ENCODE data around the gene PSMG1. TPM values are rescaled to one million over a fixed set of nuclear protein-coding genes. Genes with fewer than 3 reads are reported as not detected.

PSMG1 gene
- total and polyA plus RNA-seq, 2 donors (not counting 3 experiments of a cell fraction or from before 2014, with no cell fraction given) = 43.2 to 75.9 TPM

DNA sequence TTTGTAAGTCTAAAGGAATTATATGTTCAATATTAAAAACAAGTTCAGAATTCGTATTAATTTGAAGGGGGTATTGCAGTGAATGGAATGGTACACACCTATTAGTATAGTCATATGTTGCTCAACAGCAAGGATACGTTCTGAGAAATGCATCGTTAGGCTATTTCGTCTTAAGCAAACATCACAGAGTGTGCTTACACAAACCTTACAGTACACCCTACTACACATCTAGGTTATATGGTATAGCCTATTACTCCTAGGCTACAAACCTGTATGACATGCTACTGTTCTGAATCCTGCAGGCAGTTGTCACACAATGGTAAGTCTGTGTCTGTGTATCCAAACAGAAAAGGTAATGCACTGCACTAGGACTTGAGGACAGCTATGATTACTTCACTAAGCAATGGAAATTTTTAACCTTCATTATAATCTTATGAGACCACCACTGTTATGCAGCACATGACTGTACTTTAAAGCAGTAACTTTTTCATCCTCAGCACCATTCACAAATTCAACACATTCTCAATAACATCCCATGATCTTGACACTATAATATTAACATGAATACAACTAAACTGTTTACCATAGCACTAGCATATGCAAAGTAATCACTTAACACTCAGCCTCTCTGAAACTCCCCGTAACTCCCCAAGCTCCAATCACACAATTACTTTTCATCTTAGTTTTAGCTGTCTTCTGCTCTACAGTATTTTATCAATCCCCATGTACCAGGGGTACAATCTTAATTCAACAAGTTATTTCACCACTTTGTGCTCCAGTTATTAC is 14.4 kb upstream of the PSMG1 start:
- intact Hi-C loops (cut with micrococcal nuclease) (no loop called here), dilution Hi-C loops (cut with MboI; ENCODE audit: extremely low pct_ligation_motif_present, low sequenced_read_pairs) (no loop called here)
- Histone ChIP-seq H3K4me1 (ENCODE audit: control insufficient read depth, extremely low read depth, insufficient read depth, low read length) (peaks cover 16% of the 10 kb centered on the region), H2AFZ (ENCODE audit: low read depth, low read length) (no peak overlapping the region), H3K9ac (replicated peaks; ENCODE audit: extremely low read depth, insufficient read depth, low read length) (no peak overlapping the region), H3K4me2 (ENCODE audit: insufficient read depth, low read length) (no peak overlapping the region), H3K4me3 (replicated peaks in 1 of 3; ENCODE audit: insufficient read depth in 1 of 3, low read depth in 1 of 3, low read length in 3 of 3) (no peak overlapping the region), H4K20me1 (replicated peaks; ENCODE audit: control insufficient read depth, extremely low read depth, insufficient read depth, low read length) (no peaks in the 10 kb centered on the region), H3K9me3 (replicated peaks; ENCODE audit: control insufficient read depth, insufficient read depth, low read length) (no peaks in the 10 kb centered on the region), H3K9me1 (replicated peaks; ENCODE audit: control insufficient read depth, extremely low read depth, insufficient read depth, low read length) (no peaks in the 10 kb centered on the region), H3K79me2 (ENCODE audit: control insufficient read depth, insufficient read depth, low read length) (no peaks in the 10 kb centered on the region), H3K27ac (ENCODE audit: insufficient read depth, low read depth, low read length) (no peak overlapping the region), H3K36me3 (ENCODE audit: control insufficient read depth in 2 of 2, extremely low read depth in 1 of 2, insufficient read depth in 2 of 2, low read length in 2 of 2) (peaks cover 5 to 13% of the 10 kb centered on the region in 2 experiments), H3K27me3 (ENCODE audit: control insufficient read depth in 2 of 2, insufficient read depth in 2 of 2, low read length in 2 of 2) (no peaks in the 10 kb centered on the region)
- FAIRE-seq = no peak
- DNase-seq (ENCODE audit: low read depth, low spot score) = no peak
- BruUV-seq (replicated peaks) = no TSS peak
- ChIA-PET CTCF (interaction anchor here (1.2 to 1.3 kb wide), 2 partner anchors 10 to 14 kb away, joined by 4 read pairs; partner anchors contain the start of gene PSMG1), POLR2A (interaction anchor here (1.7 kb wide), 1 partner anchor 14 kb away, joined by 4 read pairs; the partner anchor contains the start of gene PSMG1)
- TF ChIP-seq FOS (IDR thresholded peaks at IDR 0.05; ENCODE audit: borderline replicate concordance, insufficient read depth, low read length) (no peak), POLR2A (IDR thresholded peaks at IDR 0.05; ENCODE audit: low read depth, low read length) (no peak), EZH2 (IDR thresholded peaks at IDR 0.05; ENCODE audit: borderline replicate concordance, low read depth, low read length, severe bottlenecking) (no peak), MYC (IDR thresholded peaks at IDR 0.05; ENCODE audit: low read depth, low read length) (no peak), POLR2AphosphoS5 (IDR thresholded peaks at IDR 0.05; ENCODE audit: insufficient read depth, low read depth, low read length) (no peak), GATA2 (IDR thresholded peaks at IDR 0.05; ENCODE audit: insufficient read depth, insufficient read length, low read depth, low read length) (no peak), JUN (IDR thresholded peaks at IDR 0.05; ENCODE audit: borderline replicate concordance, insufficient read depth, insufficient read length, low read depth) (no peak)
- TF ChIP-seq, protein P1, sequence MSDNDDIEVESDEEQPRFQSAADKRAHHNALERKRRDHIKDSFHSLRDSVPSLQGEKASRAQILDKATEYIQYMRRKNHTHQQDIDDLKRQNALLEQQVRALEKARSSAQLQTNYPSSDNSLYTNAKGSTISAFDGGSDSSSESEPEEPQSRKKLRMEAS (IDR thresholded peaks at IDR 0.05; ENCODE audit: insufficient read depth, insufficient read length) = no peak
- TF ChIP-seq, protein P2, sequence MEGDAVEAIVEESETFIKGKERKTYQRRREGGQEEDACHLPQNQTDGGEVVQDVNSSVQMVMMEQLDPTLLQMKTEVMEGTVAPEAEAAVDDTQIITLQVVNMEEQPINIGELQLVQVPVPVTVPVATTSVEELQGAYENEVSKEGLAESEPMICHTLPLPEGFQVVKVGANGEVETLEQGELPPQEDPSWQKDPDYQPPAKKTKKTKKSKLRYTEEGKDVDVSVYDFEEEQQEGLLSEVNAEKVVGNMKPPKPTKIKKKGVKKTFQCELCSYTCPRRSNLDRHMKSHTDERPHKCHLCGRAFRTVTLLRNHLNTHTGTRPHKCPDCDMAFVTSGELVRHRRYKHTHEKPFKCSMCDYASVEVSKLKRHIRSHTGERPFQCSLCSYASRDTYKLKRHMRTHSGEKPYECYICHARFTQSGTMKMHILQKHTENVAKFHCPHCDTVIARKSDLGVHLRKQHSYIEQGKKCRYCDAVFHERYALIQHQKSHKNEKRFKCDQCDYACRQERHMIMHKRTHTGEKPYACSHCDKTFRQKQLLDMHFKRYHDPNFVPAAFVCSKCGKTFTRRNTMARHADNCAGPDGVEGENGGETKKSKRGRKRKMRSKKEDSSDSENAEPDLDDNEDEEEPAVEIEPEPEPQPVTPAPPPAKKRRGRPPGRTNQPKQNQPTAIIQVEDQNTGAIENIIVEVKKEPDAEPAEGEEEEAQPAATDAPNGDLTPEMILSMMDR (IDR thresholded peaks at IDR 0.05; ENCODE audit: extremely low read depth in 1 of 2, insufficient read depth in 1 of 2, low read depth in 1 of 2, low read length in 2 of 2) = no peak
